Skeletal muscle satellite cell (primary cell): ENCODE data around the gene XRN1.

Experiments used
- H3K27me3 ChIP-seq: 2 replicates; pipeline ENCODE4 v1.7.0; 2013; ENCODE audit warnings: low read length; ENCODE audit not compliant: control insufficient read depth, insufficient read depth
- H3K36me3 ChIP-seq: 2 replicates; pipeline ENCODE4 v1.7.0; 2013; ENCODE audit warnings: mild to moderate bottlenecking, control low read depth, low read length; ENCODE audit not compliant: insufficient read depth
- H3K4me1 ChIP-seq: 2 replicates; pipeline ENCODE4 v1.7.0; 2013; ENCODE audit warnings: low read length; ENCODE audit not compliant: control insufficient read depth, insufficient read depth
- H3K4me2 ChIP-seq: 2 replicates; pipeline ENCODE4 v1.7.0; 2013; ENCODE audit warnings: mild to moderate bottlenecking, low read length
- H3K4me3 ChIP-seq: 2 replicates; pipeline ENCODE4 v1.7.0; 2013; ENCODE audit warnings: low read length
- H3K9ac ChIP-seq: 2 replicates; pipeline ENCODE4 v1.7.0; 2013; ENCODE audit warnings: mild to moderate bottlenecking, low read depth, low read length, moderate library complexity
- H3K9me3 ChIP-seq: replicated peaks from 2 replicates; pipeline ENCODE4 v1.7.0; 2013; ENCODE audit warnings: mild to moderate bottlenecking, control low read depth, low read length

Gene XRN1

GRCh38 chr3:142278451-142278850 is 169.4 kb downstream of the XRN1 start:
- no peak overlapping the region for H3K4me2 ChIP-seq
- H3K4me1 ChIP-seq, result peaks cover 31% of the 10 kb centered on the region
- no peak overlapping the region for H3K4me3 ChIP-seq
- no peaks in the 10 kb centered on the region for H3K27me3 ChIP-seq
- no peaks in the 10 kb centered on the region for H3K36me3 ChIP-seq
- H3K9me3 ChIP-seq, result no peaks in the 10 kb centered on the region
- no peak overlapping the region for H3K9ac ChIP-seq

DNA sequence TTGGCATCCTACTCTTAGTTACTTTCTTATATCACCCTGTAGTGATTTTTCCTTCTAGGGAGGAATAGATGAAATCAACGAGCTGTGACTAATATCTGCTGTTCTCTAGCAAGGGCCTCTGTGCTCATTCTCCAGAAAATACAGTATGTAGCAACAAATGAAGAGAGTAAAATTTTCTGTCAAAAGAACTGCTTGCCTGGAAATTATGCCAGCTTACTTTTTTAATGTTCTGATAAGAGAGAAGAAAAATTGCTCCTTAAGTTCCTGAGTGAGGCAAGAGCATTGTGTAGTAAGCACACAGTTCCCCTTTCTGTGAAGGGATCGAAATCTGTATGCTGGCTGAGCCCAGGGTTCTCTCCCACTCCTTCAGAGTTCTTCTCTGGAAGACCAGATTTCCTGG is 171.1 kb downstream of the XRN1 start:
- Histone ChIP-seq H3K36me3 (no peaks in the 10 kb centered on the region), H3K27me3 (no peaks in the 10 kb centered on the region), H3K4me2 (no peak overlapping the region), H3K9ac (no peak overlapping the region), H3K9me3 (no peaks in the 10 kb centered on the region), H3K4me1 (peaks cover 39% of the 10 kb centered on the region), H3K4me3 (no peak overlapping the region)

DNA sequence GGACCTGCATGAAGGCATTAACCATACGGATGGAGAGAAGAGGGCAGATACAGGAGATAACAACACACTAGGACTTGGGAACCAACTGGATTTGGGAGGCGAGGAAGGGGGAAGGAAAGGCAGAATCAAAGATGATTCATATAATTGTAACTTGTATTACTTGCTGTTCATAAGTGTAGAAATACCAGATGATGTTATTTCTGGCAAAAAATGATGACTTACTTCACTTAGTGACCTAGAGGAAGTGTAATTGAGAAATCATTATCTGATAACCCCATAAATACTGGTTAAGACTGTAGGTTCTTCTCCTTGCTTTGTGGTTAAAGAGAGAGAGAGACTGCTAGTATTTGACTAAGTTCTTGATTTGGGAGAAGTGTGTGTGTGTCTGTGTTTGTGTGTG is 172.0 kb downstream of the XRN1 start:
- H3K4me1 ChIP-seq, result peaks cover 39% of the 10 kb centered on the region
- H3K9ac ChIP-seq, result no peak overlapping the region
- peak overlapping the region; percentile 51 for H3K4me2 ChIP-seq
- H3K9me3 ChIP-seq, result no peaks in the 10 kb centered on the region
- H3K36me3 ChIP-seq, result no peaks in the 10 kb centered on the region
- no peaks in the 10 kb centered on the region for H3K27me3 ChIP-seq
- no peak overlapping the region for H3K4me3 ChIP-seq

DNA sequence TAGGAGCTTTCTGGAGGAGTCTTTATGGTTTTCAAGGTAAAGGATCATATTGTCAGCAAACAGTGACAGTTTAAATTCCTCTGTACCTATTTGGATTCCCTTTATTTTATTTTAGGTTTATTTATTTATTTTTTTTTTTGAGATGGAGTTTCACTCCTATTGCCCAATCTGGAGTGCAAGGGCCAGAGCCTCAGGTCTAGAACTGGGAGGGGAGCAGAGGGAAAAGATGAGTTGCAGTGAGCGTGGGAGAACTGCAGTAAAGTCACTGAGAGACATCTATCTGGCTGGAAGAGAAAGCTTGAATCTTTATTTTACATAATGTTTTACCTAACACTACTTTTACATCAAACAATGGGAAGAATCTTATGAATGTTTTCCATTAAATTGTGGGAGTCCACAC is 172.9 kb downstream of the XRN1 start:
- H3K9ac ChIP-seq, result no peak overlapping the region
- H3K4me3 ChIP-seq, result no peak overlapping the region
- H3K27me3 ChIP-seq, result no peaks in the 10 kb centered on the region
- H3K9me3 ChIP-seq, result no peaks in the 10 kb centered on the region
- H3K4me1 ChIP-seq, result peaks cover 39% of the 10 kb centered on the region
- peak overlapping the region; percentile 51 for H3K4me2 ChIP-seq
- no peaks in the 10 kb centered on the region for H3K36me3 ChIP-seq

DNA sequence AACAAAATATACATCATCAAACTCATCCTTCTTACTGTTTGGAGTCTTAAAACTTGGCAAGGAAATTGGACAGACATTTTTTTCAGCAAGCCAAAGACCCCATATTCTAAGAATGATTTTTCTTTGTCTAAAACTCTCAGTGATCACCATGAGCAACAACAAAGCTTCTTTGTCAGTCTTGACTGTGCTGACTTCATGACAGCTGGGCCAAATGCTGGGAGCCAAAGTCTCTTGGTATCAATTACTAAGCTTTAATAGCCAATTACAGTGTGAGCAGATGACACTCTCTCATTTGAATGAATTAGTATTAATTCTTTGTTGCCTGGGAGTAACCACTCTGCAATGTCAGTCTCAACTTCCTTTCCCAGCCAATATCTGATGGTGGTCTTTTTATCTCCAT is 174.3 kb downstream of the XRN1 start:
- no peaks in the 10 kb centered on the region for H3K27me3 ChIP-seq
- no peak overlapping the region for H3K4me2 ChIP-seq
- H3K4me3 ChIP-seq, result no peak overlapping the region
- H3K9ac ChIP-seq, result no peak overlapping the region
- H3K36me3 ChIP-seq, result no peaks in the 10 kb centered on the region
- peaks cover 35% of the 10 kb centered on the region for H3K4me1 ChIP-seq
- H3K9me3 ChIP-seq, result no peaks in the 10 kb centered on the region

- no peaks in the 10 kb centered on the region for H3K27me3 ChIP-seq
- H3K9ac ChIP-seq, result no peak overlapping the region
- no peaks in the 10 kb centered on the region for H3K9me3 ChIP-seq
- H3K4me1 ChIP-seq, result peaks cover 32% of the 10 kb centered on the region
- H3K4me2 ChIP-seq, result no peak overlapping the region
- H3K36me3 ChIP-seq, result no peaks in the 10 kb centered on the region
- no peak overlapping the region for H3K4me3 ChIP-seq
Measured at GRCh38 chr3:142272200-142272891, 175.5 kb downstream of the XRN1 start.

GRCh38 chr3:142270407-142270806 is 177.4 kb downstream of the XRN1 start:
- Histone ChIP-seq H3K4me3 (no peak overlapping the region), H3K4me2 (no peak overlapping the region)

DNA sequence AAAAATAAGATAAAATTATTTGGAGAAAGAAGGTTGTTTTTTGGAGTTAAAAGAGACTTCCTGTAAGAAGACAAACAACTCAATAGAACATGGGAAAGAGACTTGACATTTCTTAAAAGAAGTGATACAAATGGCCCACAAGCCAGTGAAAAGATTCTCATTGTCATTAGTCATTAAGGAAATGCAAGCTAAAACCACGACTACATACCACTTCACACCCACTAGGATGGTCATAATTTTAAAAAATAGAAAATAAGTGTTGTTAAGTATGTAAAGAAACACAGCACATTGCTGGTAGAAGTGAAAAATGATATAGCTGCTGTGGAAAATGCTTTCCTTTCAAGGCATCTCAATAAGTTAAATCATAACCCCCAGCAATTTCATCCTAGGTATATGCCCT is 178.1 kb downstream of the XRN1 start:
- Histone ChIP-seq H3K27me3 (no peaks in the 10 kb centered on the region), H3K4me2 (no peak overlapping the region), H3K9ac (no peak overlapping the region), H3K9me3 (no peaks in the 10 kb centered on the region), H3K4me3 (no peak overlapping the region), H3K4me1 (peaks cover 10% of the 10 kb centered on the region), H3K36me3 (no peaks in the 10 kb centered on the region)

More at GRCh38 chr3:142270407-142270806, 177.4 kb downstream of the XRN1 start:
- H3K9me3 ChIP-seq, result no peaks in the 10 kb centered on the region
- H3K9ac ChIP-seq, result no peak overlapping the region
- no peaks in the 10 kb centered on the region for H3K27me3 ChIP-seq
- no peaks in the 10 kb centered on the region for H3K36me3 ChIP-seq
- peaks cover 16% of the 10 kb centered on the region for H3K4me1 ChIP-seq

GRCh38 chr3:142268426-142268825 is 179.4 kb downstream of the XRN1 start:
- Histone ChIP-seq H3K4me1 (peaks cover 8% of the 10 kb centered on the region), H3K4me2 (no peak overlapping the region), H3K36me3 (no peaks in the 10 kb centered on the region), H3K27me3 (no peaks in the 10 kb centered on the region), H3K4me3 (no peak overlapping the region), H3K9ac (no peak overlapping the region), H3K9me3 (no peaks in the 10 kb centered on the region)

- H3K4me2 ChIP-seq, result no peak overlapping the region
- no peak overlapping the region for H3K4me3 ChIP-seq
- H3K36me3 ChIP-seq, result no peaks in the 10 kb centered on the region
- no peaks in the 10 kb centered on the region for H3K27me3 ChIP-seq
- H3K9me3 ChIP-seq, result no peaks in the 10 kb centered on the region
- H3K4me1 ChIP-seq, result peaks cover 3% of the 10 kb centered on the region
- no peak overlapping the region for H3K9ac ChIP-seq
Measured at GRCh38 chr3:142267269-142267668, 180.6 kb downstream of the XRN1 start.

DNA sequence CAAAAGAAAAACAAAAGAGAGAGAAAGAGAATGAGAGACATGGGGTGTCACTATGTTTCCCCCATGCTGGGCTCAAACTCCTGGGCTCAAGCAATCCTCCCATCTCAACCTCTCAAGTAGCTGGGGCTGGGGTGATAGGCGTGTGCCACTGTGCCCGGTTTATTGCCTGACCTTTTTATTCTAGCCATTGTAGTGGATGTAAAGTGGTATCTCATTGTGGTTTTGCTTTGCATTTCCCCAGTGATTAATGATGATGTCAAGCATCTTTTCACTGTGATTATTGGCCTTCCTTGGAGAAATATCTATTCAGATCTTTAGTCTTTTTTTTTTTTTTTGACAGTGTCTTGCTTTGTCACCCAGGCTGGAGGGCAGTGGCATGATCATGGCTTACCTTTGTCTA is 184.7 kb downstream of the XRN1 start:
- H3K4me3 ChIP-seq, result no peak overlapping the region
- H3K9me3 ChIP-seq, result no peaks in the 10 kb centered on the region
- H3K27me3 ChIP-seq, result no peaks in the 10 kb centered on the region
- H3K9ac ChIP-seq, result no peak overlapping the region
- peaks cover 2% of the 10 kb centered on the region for H3K4me1 ChIP-seq
- H3K4me2 ChIP-seq, result no peak overlapping the region
- no peaks in the 10 kb centered on the region for H3K36me3 ChIP-seq

GRCh38 chr3:142259359-142259758 is 188.5 kb downstream of the XRN1 start:
- Histone ChIP-seq H3K4me3 (no peak overlapping the region), H3K9me3 (no peaks in the 10 kb centered on the region), H3K9ac (no peak overlapping the region), H3K27me3 (no peaks in the 10 kb centered on the region), H3K4me2 (no peak overlapping the region), H3K4me1 (peaks cover 2% of the 10 kb centered on the region), H3K36me3 (no peaks in the 10 kb centered on the region)
